Uterus (tissue), 4 donors: ENCODE measurements around the gene UGGT2. TPM values are rescaled to one million over a fixed set of nuclear protein-coding genes. Genes with fewer than 3 reads are reported as not detected.

Experiments used
- DNase-seq, 2 donors: peaks; one replicate each; pipeline ENCODE4 v3.0.0-alpha.2; 2019 to 2020
- H3K27ac ChIP-seq, 2 donors: fragments of 200-600 bp; sonication (generic); 1 replicate in 1 of 2; 2 replicates in 1 of 2; pipeline ENCODE4 v1.5.1; 2016 to 2018
- H3K27me3 ChIP-seq, 2 donors: fragments of 200-600 bp; sonication (generic); one replicate each; pipeline ENCODE4 v1.5.1; 2018 to 2019; ENCODE audit warnings: control low read depth in 1 of 2
- H3K36me3 ChIP-seq, 2 donors: fragments of 200-600 bp; sonication (generic); one replicate each; pipeline ENCODE4 v1.5.1; 2019; ENCODE audit warnings: control low read depth in 1 of 2
- H3K4me1 ChIP-seq, 2 donors: fragments of 200-600 bp; sonication (generic); one replicate each; pipeline ENCODE4 v1.5.1; 2018 to 2019; ENCODE audit warnings: control low read depth in 1 of 2
- H3K4me3 ChIP-seq, 2 donors: fragments of 200-600 bp; sonication (generic); 1 replicate in 1 of 2; 2 replicates in 1 of 2; pipeline ENCODE4 v1.5.1; 2018 to 2019; ENCODE audit warnings: mild to moderate bottlenecking in 1 of 2
- H3K9me3 ChIP-seq, 2 donors: fragments of 200-600 bp; sonication (generic); one replicate each; pipeline ENCODE4 v1.5.1; 2019; ENCODE audit warnings: control low read depth in 1 of 2
- CTCF ChIP-seq, 4 experiments: fragments of 200-600 bp in 2 of 4; fragments of 450-650 bp in 2 of 4; sonication (generic) in 2 of 4; IDR thresholded peaks; one replicate each; pipeline ENCODE4 v1.5.1; 2016 to 2019; ENCODE audit warnings: antibody characterized with exemption in 4 of 4, mild to moderate bottlenecking in 2 of 4, moderate library complexity in 1 of 4
- POLR2A ChIP-seq, 2 donors: fragments of 450-650 bp; IDR thresholded peaks; one replicate each; pipeline ENCODE4 v1.6.1; 2016; ENCODE audit warnings: antibody characterized with exemption in 2 of 2, mild to moderate bottlenecking in 1 of 2, moderate library complexity in 1 of 2
- intact Hi-C: fragments of 100-400 bp; cut with DNase I; formaldehyde crosslinking; loops from one replicate; pipeline ENCODE4 v1.15.1; 2023; ENCODE audit warnings: low total_unique reads
- total RNA-seq, 4 donors: library from RNA; depleted of rRNA in 3 of 4; stranded (reverse); fragments of >200 nt in 3 of 4; gene quantifications; one replicate each; pipeline versions ENCODE4 v1.1.0 to v1.2.4, GENCODE V29; 2014 to 2023
- donor health status: DM: yes; HTN: yes; CAD: no.

Gene UGGT2
- total RNA-seq, 4 donors from 2014 or later = 33.5 to 171 (median 116) TPM

GRCh38 chr13:96044238-96044637 lies 9.0 kb downstream of the UGGT2 start:
- Histone ChIP-seq H3K4me1 (no peaks in the 10 kb centered on the region), H3K27ac (no peak overlapping the region), H3K4me3 (no peak overlapping the region), H3K9me3 (no peaks in the 10 kb centered on the region), H3K27me3 (no peaks in the 10 kb centered on the region), H3K36me3 (no peaks in the 10 kb centered on the region)
- no peak for DNase-seq
- intact Hi-C loops = no loop called here
- no peak for TF ChIP-seq CTCF (IDR thresholded peaks at IDR 0.05)
- no peak for TF ChIP-seq POLR2A (IDR thresholded peaks at IDR 0.05)

- no peak overlapping the region for H3K4me3 ChIP-seq
- no peak for DNase-seq
- H3K27me3 ChIP-seq = no peaks in the 10 kb centered on the region
- TF ChIP-seq CTCF (IDR thresholded peaks at IDR 0.05) (no peak), POLR2A (IDR thresholded peaks at IDR 0.05) (no peak)
- intact Hi-C loops = no loop called here
- H3K36me3 ChIP-seq = no peaks in the 10 kb centered on the region
- no peaks in the 10 kb centered on the region for H3K4me1 ChIP-seq
- H3K9me3 ChIP-seq = no peaks in the 10 kb centered on the region
- no peak overlapping the region for H3K27ac ChIP-seq
Measured at GRCh38 chr13:96041326-96042110, 11.7 kb downstream of the UGGT2 start.

- no peaks in the 10 kb centered on the region for H3K4me1 ChIP-seq
- DNase-seq = no peak
- H3K27me3 ChIP-seq = no peaks in the 10 kb centered on the region
- intact Hi-C loops = no loop called here
- no peak overlapping the region for H3K27ac ChIP-seq
- H3K36me3 ChIP-seq = no peaks in the 10 kb centered on the region
- TF ChIP-seq CTCF (IDR thresholded peaks at IDR 0.05) = no peak
- no peak for TF ChIP-seq POLR2A (IDR thresholded peaks at IDR 0.05)
- no peaks in the 10 kb centered on the region for H3K9me3 ChIP-seq
- H3K4me3 ChIP-seq = no peak overlapping the region
Measured at GRCh38 chr13:96036515-96036914, 16.7 kb downstream of the UGGT2 start.

- intact Hi-C loops = no loop called here
- no peak for DNase-seq
- Histone ChIP-seq H3K27ac (no peak overlapping the region), H3K36me3 (no peaks in the 10 kb centered on the region), H3K9me3 (no peaks in the 10 kb centered on the region), H3K4me1 (no peaks in the 10 kb centered on the region), H3K4me3 (no peak overlapping the region), H3K27me3 (no peaks in the 10 kb centered on the region)
- TF ChIP-seq POLR2A (IDR thresholded peaks at IDR 0.05) (no peak), CTCF (IDR thresholded peaks at IDR 0.05) (no peak)
Measured at GRCh38 chr13:96034662-96035061, 18.5 kb downstream of the UGGT2 start.

GRCh38 chr13:96033220-96034015 lies 19.8 kb downstream of the UGGT2 start:
- H3K27ac ChIP-seq = no peak overlapping the region
- no peaks in the 10 kb centered on the region for H3K4me1 ChIP-seq
- H3K36me3 ChIP-seq = no peaks in the 10 kb centered on the region
- H3K4me3 ChIP-seq = no peak overlapping the region
- no peaks in the 10 kb centered on the region for H3K27me3 ChIP-seq
- intact Hi-C loops = no loop called here
- H3K9me3 ChIP-seq = no peaks in the 10 kb centered on the region
- no peak for DNase-seq
- no peak for TF ChIP-seq POLR2A (IDR thresholded peaks at IDR 0.05)
- no peak for TF ChIP-seq CTCF (IDR thresholded peaks at IDR 0.05)
